NAMALWA (cell line): Measurements from ENCODE around the gene CHST7.

ENCODE experiments used
- DNase-seq: peaks from one replicate; pipeline ENCODE4 v3.0.0-alpha.2; 2015; ENCODE audit warnings: low spot score

The CHST7 gene

GRCh38 chrX:46573892-46574773, 568 bp downstream of the CHST7 start:
- peak; percentile 80 for DNase-seq

- DNase-seq = no peak
Observed at GRCh38 chrX:46574774-46575381, 1.3 kb downstream of the CHST7 start.

- peak; percentile 14 for DNase-seq
Observed at GRCh38 chrX:46575586-46575985, 2.0 kb downstream of the CHST7 start.

- peak; percentile 47 for DNase-seq
Observed at GRCh38 chrX:46575991-46576392, 2.4 kb downstream of the CHST7 start.

- no peak for DNase-seq
Observed at GRCh38 chrX:46576458-46576857, 2.9 kb downstream of the CHST7 start.

- DNase-seq = no peak
Observed at GRCh38 chrX:46577221-46578005, 3.8 kb downstream of the CHST7 start.

- DNase-seq = no peak
Observed at GRCh38 chrX:46579250-46579649, 5.7 kb downstream of the CHST7 start.

- DNase-seq = no peak
Observed at GRCh38 chrX:46580613-46581012, 7.0 kb downstream of the CHST7 start.

GRCh38 chrX:46582325-46582724, 8.8 kb downstream of the CHST7 start:
- DNase-seq = no peak

- DNase-seq = no peak
Observed at GRCh38 chrX:46582966-46583365, 9.4 kb downstream of the CHST7 start.

GRCh38 chrX:46584736-46585135, 11.2 kb downstream of the CHST7 start:
- no peak for DNase-seq

GRCh38 chrX:46587158-46587557, 13.6 kb downstream of the CHST7 start:
- DNase-seq = no peak

GRCh38 chrX:46587753-46588171, 14.2 kb downstream of the CHST7 start:
- DNase-seq = no peak

- DNase-seq = no peak
Observed at GRCh38 chrX:46588263-46588662, 14.7 kb downstream of the CHST7 start.

GRCh38 chrX:46589977-46590723, 16.6 kb downstream of the CHST7 start:
- no peak for DNase-seq

- DNase-seq = no peak
Observed at GRCh38 chrX:46595084-46595483, 21.5 kb downstream of the CHST7 start.

GRCh38 chrX:46597208-46597607, 23.6 kb downstream of the CHST7 start:
- DNase-seq = no peak

GRCh38 chrX:46597771-46598170, 24.2 kb downstream of the CHST7 start:
- DNase-seq = no peak

- no peak for DNase-seq
Observed at GRCh38 chrX:46599051-46599560, 25.5 kb downstream of the CHST7 start.

GRCh38 chrX:46601283-46601682, 27.7 kb downstream of the CHST7 start:
- DNase-seq = no peak

GRCh38 chrX:46602468-46603102, 29.0 kb downstream of the CHST7 start:
- no peak for DNase-seq
